Bone marrow (tissue), 2 donors: ENCODE data around the gene PLEKHH2.

Experiments
- DNase-seq, 2 donors: peaks; one replicate each; lab custom pipeline; 2025; lab: John Stamatoyannopoulos, UW

Gene PLEKHH2

GRCh38 chr2:43812006-43812405, 174.9 kb downstream of the PLEKHH2 start:
- no peak for DNase-seq

- no peak for DNase-seq
Measured at GRCh38 chr2:43812947-43813346, 175.9 kb downstream of the PLEKHH2 start.

- no peak for DNase-seq
Measured at GRCh38 chr2:43814711-43815110, 177.7 kb downstream of the PLEKHH2 start.
